Measurements from ENCODE around the gene SACM1L.

SACM1L gene

GRCh38 chr3:45688882-45689786, at the start of gene SACM1L:
Gene SACM1L (plus strand): TSS chr3:45689396. CDS start chr3:45689466, 70 bp downstream.
- H3K4me1 Mint-ChIP-seq, result peaks cover 51% of the 10 kb centered on the region
- no peaks in the 10 kb centered on the region for H3K27me3 Mint-ChIP-seq
- DNase-seq (peak; percentile 98 to 100), ATAC-seq (peak; percentile 90)
- H3K27ac Mint-ChIP-seq, result peak within 1 kb of the TSS; percentile 91 to 100
- H3K9me3 Mint-ChIP-seq, result no peaks in the 10 kb centered on the region
- H3K4me3 Mint-ChIP-seq, result peak within 1 kb of the TSS; percentile 82

GRCh38 chr3:45640091-45640507, 49.1 kb upstream of the SACM1L start:
- Mint-ChIP-seq H3K27ac (peak overlapping the region; percentile 0 to 1), H3K4me3 (no peak overlapping the region), H3K27me3 (no peaks in the 10 kb centered on the region), H3K9me3 (no peaks in the 10 kb centered on the region), H3K4me1 (peaks cover 17% of the 10 kb centered on the region)
- no peak for DNase-seq
- ATAC-seq, result no peak

GRCh38 chr3:45640724-45641361, 48.4 kb upstream of the SACM1L start:
- Mint-ChIP-seq H3K27ac (peak overlapping the region in 1 of 2 donors; percentile 63), H3K4me1 (peaks cover 14% of the 10 kb centered on the region), H3K9me3 (no peaks in the 10 kb centered on the region), H3K27me3 (no peaks in the 10 kb centered on the region), H3K4me3 (no peak overlapping the region)
- ATAC-seq (no peak), DNase-seq (no peak)

GRCh38 chr3:45641756-45642155, 47.4 kb upstream of the SACM1L start:
- Mint-ChIP-seq H3K27ac (no peak overlapping the region), H3K9me3 (no peaks in the 10 kb centered on the region)

GRCh38 chr3:45642731-45643152, 46.5 kb upstream of the SACM1L start:
- Mint-ChIP-seq H3K4me3 (no peak overlapping the region), H3K27me3 (no peaks in the 10 kb centered on the region), H3K9me3 (peaks cover 0 to 2% of the 10 kb centered on the region in 2 donors), H3K4me1 (peaks cover 14% of the 10 kb centered on the region), H3K27ac (peak overlapping the region in 1 of 2 donors; percentile 7)
- DNase-seq, result no peak
- ATAC-seq, result no peak

More at GRCh38 chr3:45641756-45642155, 47.4 kb upstream of the SACM1L start:
- Mint-ChIP-seq H3K27me3 (no peaks in the 10 kb centered on the region), H3K4me3 (no peak overlapping the region), H3K4me1 (peaks cover 14% of the 10 kb centered on the region)
- DNase-seq, result no peak
- no peak for ATAC-seq

GRCh38 chr3:45644063-45644790, 45.0 kb upstream of the SACM1L start:
- H3K27me3 Mint-ChIP-seq, result no peaks in the 10 kb centered on the region
- no peak for ATAC-seq
- H3K4me1 Mint-ChIP-seq, result peaks cover 14% of the 10 kb centered on the region
- no peak overlapping the region for H3K4me3 Mint-ChIP-seq
- H3K9me3 Mint-ChIP-seq, result peaks cover 10 to 13% of the 10 kb centered on the region in 2 donors
- peak overlapping the region in 1 of 2 donors; percentile 48 for H3K27ac Mint-ChIP-seq
- DNase-seq, result no peak

GRCh38 chr3:45644791-45645201, 44.4 kb upstream of the SACM1L start:
- ATAC-seq, result no peak
- Mint-ChIP-seq H3K4me1 (peaks cover 13% of the 10 kb centered on the region), H3K9me3 (peaks cover 12 to 15% of the 10 kb centered on the region in 2 donors), H3K4me3 (no peak overlapping the region), H3K27me3 (no peaks in the 10 kb centered on the region), H3K27ac (peak overlapping the region in 1 of 2 donors; percentile 48)
- DNase-seq, result no peak

- no peak overlapping the region for H3K4me3 Mint-ChIP-seq
- ATAC-seq, result no peak
- H3K4me1 Mint-ChIP-seq, result peaks cover 7% of the 10 kb centered on the region
- H3K9me3 Mint-ChIP-seq, result peaks cover 15 to 18% of the 10 kb centered on the region in 2 donors
- no peak overlapping the region for H3K27ac Mint-ChIP-seq
- H3K27me3 Mint-ChIP-seq, result no peaks in the 10 kb centered on the region
- DNase-seq, result no peak
Measured at GRCh38 chr3:45646051-45646585, 43.1 kb upstream of the SACM1L start.

- H3K4me3 Mint-ChIP-seq, result no peak overlapping the region
- no peak for ATAC-seq
- H3K27ac Mint-ChIP-seq, result no peak overlapping the region
- no peak for DNase-seq
- H3K27me3 Mint-ChIP-seq, result no peaks in the 10 kb centered on the region
- peaks cover 7% of the 10 kb centered on the region for H3K4me1 Mint-ChIP-seq
- peaks cover 15 to 18% of the 10 kb centered on the region in 2 donors for H3K9me3 Mint-ChIP-seq
Measured at GRCh38 chr3:45647148-45647619, 42.0 kb upstream of the SACM1L start.

- H3K27me3 Mint-ChIP-seq, result no peaks in the 10 kb centered on the region
- H3K27ac Mint-ChIP-seq, result no peak overlapping the region
Measured at GRCh38 chr3:45653205-45653604, 36.0 kb upstream of the SACM1L start.

GRCh38 chr3:45654397-45654944, 34.7 kb upstream of the SACM1L start:
- H3K9me3 Mint-ChIP-seq, result peaks cover 5% of the 10 kb centered on the region in 2 donors
- H3K27ac Mint-ChIP-seq, result peak overlapping the region in 1 of 2 donors; percentile 78
- no peak for ATAC-seq
- no peak for DNase-seq
- H3K4me3 Mint-ChIP-seq, result no peak overlapping the region
- no peaks in the 10 kb centered on the region for H3K27me3 Mint-ChIP-seq
- peaks cover 21% of the 10 kb centered on the region for H3K4me1 Mint-ChIP-seq

More at GRCh38 chr3:45653205-45653604, 36.0 kb upstream of the SACM1L start:
- Mint-ChIP-seq H3K9me3 (peaks cover 8 to 14% of the 10 kb centered on the region in 2 donors), H3K4me1 (peaks cover 21% of the 10 kb centered on the region), H3K4me3 (no peak overlapping the region)
- ATAC-seq (no peak), DNase-seq (no peak)

- H3K4me1 Mint-ChIP-seq, result peaks cover 28% of the 10 kb centered on the region
- H3K9me3 Mint-ChIP-seq, result no peaks in the 10 kb centered on the region
Measured at GRCh38 chr3:45655906-45656305, 33.3 kb upstream of the SACM1L start.

GRCh38 chr3:45656575-45657363, 32.4 kb upstream of the SACM1L start:
- no peak overlapping the region for H3K4me3 Mint-ChIP-seq
- H3K4me1 Mint-ChIP-seq, result peaks cover 28% of the 10 kb centered on the region
- H3K9me3 Mint-ChIP-seq, result no peaks in the 10 kb centered on the region
- DNase-seq (peak; percentile 76 to 88), ATAC-seq (peak; percentile 96)
- H3K27ac Mint-ChIP-seq, result no peak overlapping the region
- H3K27me3 Mint-ChIP-seq, result no peaks in the 10 kb centered on the region

More at GRCh38 chr3:45655906-45656305, 33.3 kb upstream of the SACM1L start:
- no peak overlapping the region for H3K27ac Mint-ChIP-seq
- ATAC-seq (no peak), DNase-seq (no peak)
- H3K4me3 Mint-ChIP-seq, result no peak overlapping the region
- no peaks in the 10 kb centered on the region for H3K27me3 Mint-ChIP-seq

- H3K27me3 Mint-ChIP-seq, result no peaks in the 10 kb centered on the region
- H3K9me3 Mint-ChIP-seq, result no peaks in the 10 kb centered on the region
- H3K4me1 Mint-ChIP-seq, result peaks cover 27% of the 10 kb centered on the region
- no peak overlapping the region for H3K27ac Mint-ChIP-seq
- no peak for ATAC-seq
- no peak for DNase-seq
- H3K4me3 Mint-ChIP-seq, result no peak overlapping the region
Measured at GRCh38 chr3:45657853-45658252, 31.3 kb upstream of the SACM1L start.

Data from stimulated activated naive CD8-positive, alpha-beta T cell treated with anti-CD3 and anti-CD28 coated beads, Interleukin-15, amount 100 ng/mL, for 72 hours (primary cell).